GM18868 (cell line): ENCODE results near the gene PGM3.

Experiments used
- ATAC-seq: cut with Tn5 transposase; IDR thresholded peaks from one replicate; pipeline ENCODE4 v1.9.1; 2021; ENCODE audit warnings: mild to moderate bottlenecking, moderate library complexity; ENCODE audit not compliant: unreplicated experiment

Gene PGM3

GRCh38 chr6:83119742-83120300 is 73.2 kb downstream of the PGM3 start:
- ATAC-seq: no peak

DNA sequence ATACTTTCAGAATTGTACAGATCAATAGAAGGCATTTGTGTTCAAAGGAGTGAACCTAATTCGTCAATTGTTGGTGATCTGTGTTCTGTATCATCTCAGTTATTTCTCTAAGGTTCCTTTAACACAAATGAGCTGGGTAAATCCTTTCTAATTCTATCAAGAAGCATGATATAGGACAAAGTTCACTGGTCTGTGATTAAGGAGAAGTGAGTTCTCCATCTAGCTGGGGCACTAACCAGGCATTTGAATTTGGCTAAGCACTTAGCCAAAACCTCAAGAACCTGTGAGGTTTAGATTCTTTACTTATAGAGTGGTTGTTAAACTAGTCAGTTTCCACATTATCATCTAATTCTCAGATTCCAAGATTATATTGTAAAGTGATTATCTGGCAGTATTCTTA is 75.3 kb downstream of the PGM3 start:
- ATAC-seq: no peak
